ENCODE results near the gene HOTAIR.

The HOTAIR gene

DNA sequence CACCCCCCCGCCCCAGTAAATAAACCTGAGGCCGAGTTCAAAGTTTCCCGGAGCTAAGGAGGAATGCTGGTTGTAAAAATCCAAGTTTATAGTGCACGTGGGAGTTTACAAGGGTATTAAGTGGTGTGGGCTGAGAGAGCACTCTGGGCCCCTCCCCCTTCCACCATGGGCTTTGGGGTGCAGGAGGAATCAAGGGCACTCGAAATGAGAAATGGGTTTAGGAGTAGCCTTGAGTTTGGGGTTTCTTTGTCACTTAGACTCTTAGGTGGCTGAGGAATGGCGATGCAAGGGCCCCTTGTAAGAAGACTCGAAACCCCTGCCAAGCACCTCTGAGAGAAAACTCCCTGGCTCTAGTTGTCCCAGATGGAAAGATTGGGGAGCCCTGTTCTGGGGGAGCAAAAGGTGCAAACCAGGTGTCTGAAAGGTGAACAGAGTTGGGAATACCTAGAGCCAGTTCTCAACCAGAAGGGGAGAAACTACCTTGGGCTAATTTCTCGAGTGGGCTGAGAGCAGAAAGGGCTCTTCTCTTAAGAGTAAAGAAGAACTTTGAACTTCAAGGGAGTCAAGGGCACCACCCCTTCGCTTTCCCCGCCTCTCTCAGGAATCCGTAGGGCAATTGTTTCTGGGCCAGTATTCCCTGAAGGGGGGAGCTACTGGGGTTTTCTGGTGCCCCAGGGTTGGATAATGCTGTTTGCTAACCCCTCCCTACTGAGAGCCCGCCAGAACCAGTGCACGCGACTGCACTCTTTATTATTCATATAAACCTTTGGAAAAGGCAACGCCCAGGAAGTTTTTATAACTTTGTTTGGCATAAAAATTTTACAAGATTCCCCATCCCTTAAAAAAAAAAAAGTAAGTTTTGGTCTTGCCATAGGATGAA, 4.0 kb upstream of the HOTAIR start:
- no peak overlapping the region for H3K27ac ChIP-seq
- no peak for DNase-seq (ENCODE audit: low spot score)

GRCh38 chr12:53977596-53978445, 3.1 kb upstream of the HOTAIR start:
- H3K4me3 ChIP-seq = no peak overlapping the region
- DNase-seq (ENCODE audit: low spot score) = no peak
- H3K27ac ChIP-seq = no peak overlapping the region
- TF ChIP-seq CTCF (IDR thresholded peaks at IDR 0.05) = no peak

More for the DNA sequence above, 4.0 kb upstream of the HOTAIR start:
- no peak overlapping the region for H3K4me3 ChIP-seq
- no peak for TF ChIP-seq CTCF (IDR thresholded peaks at IDR 0.05)

DNA sequence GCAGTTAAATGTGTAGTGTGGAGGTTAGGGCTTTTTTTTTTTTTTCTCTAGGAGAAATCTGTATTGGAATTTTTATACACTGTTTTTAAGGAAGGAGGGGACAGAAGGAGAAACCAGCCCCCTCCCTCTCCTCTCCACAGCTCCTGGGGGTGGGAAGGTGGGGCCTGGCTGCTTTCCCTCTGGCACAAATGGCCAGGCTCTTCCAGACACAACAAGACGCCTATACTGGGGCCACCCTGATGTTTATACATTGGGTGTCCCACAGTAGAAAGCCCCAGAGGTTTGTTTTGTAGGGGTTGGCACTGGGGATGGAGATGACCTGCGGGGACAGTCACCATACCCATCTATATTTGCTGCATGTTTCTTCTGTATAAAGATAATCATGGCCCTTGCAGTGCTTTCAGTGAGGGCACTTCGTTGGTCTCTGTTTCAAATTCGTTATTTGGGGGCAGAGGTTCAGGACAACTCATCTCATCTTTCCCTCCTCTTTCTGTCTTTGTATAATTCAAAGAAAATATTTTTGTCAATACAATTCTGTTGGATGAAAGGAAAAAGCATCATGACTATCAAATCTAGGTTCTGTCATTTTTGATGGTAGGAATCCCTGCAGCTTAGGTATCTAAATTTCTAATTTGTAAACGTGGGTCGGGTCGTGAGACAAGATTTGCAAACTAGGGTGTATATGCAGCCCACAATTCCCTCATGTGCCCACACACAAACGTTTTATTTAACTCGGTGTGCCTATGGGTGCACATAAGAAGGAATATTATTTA, 2.3 kb upstream of the HOTAIR start:
- no peak for TF ChIP-seq CTCF (IDR thresholded peaks at IDR 0.05)
- no peak overlapping the region for H3K4me3 ChIP-seq
- DNase-seq (ENCODE audit: low spot score) = no peak
- no peak overlapping the region for H3K27ac ChIP-seq

DNA sequence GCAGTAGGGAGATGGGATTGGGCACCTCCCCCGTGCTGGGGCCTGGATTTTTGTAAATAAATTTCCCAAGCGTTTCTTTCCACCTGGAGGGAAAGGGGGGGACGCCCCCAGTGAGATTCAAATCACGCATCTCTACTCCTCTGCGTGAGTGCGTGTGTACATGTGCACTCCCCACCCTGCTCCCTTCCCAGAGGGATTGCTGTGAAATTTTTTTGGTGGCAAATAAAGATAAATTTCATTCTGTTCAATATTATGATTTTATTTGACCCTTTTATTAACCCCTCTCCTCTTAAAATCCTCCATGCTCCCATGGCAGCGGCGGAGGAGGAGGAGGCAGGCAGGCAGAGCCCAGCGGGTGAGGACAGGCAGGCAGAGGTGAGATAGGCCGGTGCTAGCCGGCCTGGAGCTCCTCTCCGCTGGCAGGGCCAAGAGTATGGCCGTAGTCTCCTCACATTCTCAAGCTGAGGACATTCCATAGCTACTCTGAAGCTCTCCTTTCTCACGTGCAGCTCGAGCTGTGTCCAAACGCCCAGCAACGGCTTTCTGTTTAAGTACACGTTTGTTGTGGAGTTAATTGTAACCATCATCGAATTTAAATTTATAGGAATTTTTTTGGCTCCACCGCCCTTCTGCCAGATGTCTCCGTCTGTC, 1.5 kb upstream of the HOTAIR start:
- DNase-seq (ENCODE audit: low spot score) = no peak
- no peak for TF ChIP-seq CTCF (IDR thresholded peaks at IDR 0.05)

DNA sequence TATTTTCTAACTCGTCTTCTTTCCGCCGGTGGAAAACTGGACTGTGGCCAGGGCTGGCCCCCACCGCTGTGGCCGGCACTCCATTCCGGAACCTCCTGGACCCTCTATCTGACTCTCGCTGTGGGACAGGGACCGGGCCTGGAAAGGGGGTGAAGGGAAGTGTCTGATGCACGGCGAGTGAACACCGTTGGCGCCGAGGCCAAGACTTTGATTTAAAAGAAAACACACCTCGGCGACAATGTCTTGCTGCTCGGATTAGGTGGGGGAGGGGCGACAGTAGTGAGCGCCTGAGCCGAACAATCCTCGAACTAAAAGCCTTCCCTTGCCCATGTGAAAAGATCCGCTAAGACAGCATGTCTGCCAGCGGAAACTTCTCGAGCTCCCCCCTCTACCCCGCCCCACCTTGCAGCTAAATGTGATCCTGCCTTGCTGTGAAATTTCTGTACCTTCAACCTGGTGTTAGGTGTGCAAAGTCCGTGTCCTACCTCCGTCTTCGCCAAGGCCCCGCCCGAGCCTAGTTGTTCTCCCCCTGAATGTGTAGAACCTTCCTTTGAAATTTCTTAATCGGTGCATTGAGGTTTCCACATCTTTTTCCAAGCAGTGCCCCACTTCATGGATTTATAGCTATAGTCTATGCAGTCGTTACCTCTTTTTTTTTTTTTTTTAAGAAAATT, 862 bp upstream of the HOTAIR start:
- no peak for TF ChIP-seq CTCF (IDR thresholded peaks at IDR 0.05)
- H3K27ac ChIP-seq = no peak overlapping the region
- no peak for DNase-seq (ENCODE audit: low spot score)
- no peak overlapping the region for H3K4me3 ChIP-seq

More for the DNA sequence above, 1.5 kb upstream of the HOTAIR start:
- Histone ChIP-seq H3K4me3 (no peak overlapping the region), H3K27ac (no peak overlapping the region)

DNA sequence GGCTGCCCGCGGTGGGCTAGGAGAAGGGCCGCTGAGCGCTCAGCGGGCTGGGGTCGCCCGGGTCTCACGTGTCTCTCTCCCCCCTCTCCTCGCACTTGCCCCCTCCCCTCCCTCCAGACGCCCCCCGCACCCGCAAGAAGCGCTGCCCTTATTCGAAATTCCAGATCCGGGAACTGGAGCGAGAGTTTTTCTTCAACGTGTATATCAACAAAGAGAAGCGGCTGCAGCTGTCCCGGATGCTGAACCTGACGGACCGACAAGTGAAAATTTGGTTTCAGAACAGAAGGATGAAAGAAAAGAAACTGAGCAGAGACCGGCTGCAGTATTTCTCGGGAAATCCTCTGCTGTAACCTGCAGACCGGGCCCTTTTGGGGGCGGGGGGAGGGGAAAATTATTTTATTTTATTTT, 314 bp upstream of the HOTAIR start:
- H3K4me3 ChIP-seq = peak overlapping the region; percentile 63
- DNase-seq (ENCODE audit: low spot score) = no peak

More for the DNA sequence above, 314 bp upstream of the HOTAIR start:
- no peak overlapping the region for H3K27ac ChIP-seq
- TF ChIP-seq CTCF (IDR thresholded peaks at IDR 0.05) = no peak

Data from coronary artery (tissue), 2 donors.